T-helper 9 cell (primary cell): ENCODE results near the gene CLEC4M.
"Not testable (repeated sequence)": the region's sequence is repeated elsewhere in the genome, so short reads cannot be mapped to it uniquely, and the experiment has no call there.

ENCODE experiments used
- DNase-seq: peaks from one replicate; pipeline ENCODE4 v3.0.0-alpha.2; 2020

The CLEC4M gene

GRCh38 chr19:7742575-7742974 is 20.5 kb upstream of the CLEC4M start:
- no peak for DNase-seq

GRCh38 chr19:7742991-7743390 is 20.1 kb upstream of the CLEC4M start:
- DNase-seq, result no peak

DNA sequence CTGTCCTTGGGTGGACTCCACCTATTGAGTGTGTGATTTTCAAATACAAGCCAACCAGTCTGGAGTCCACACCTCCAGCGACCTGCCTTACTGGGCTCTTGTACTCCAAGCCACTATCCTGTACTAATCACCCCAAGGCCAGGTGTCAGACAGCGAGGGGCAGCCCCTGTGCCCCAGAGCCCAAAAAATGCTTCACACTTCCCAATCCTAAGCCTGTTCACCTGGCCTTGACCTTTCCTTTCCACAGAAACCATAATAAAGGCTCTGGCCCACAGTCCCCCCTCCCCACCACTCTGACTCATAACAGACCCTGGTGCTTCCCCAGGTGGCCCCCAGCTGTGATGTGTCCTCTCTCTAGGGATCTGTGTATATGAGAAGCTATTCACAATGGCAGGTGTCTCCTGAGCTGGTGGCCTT is 19.6 kb upstream of the CLEC4M start:
- DNase-seq, result no peak

DNA sequence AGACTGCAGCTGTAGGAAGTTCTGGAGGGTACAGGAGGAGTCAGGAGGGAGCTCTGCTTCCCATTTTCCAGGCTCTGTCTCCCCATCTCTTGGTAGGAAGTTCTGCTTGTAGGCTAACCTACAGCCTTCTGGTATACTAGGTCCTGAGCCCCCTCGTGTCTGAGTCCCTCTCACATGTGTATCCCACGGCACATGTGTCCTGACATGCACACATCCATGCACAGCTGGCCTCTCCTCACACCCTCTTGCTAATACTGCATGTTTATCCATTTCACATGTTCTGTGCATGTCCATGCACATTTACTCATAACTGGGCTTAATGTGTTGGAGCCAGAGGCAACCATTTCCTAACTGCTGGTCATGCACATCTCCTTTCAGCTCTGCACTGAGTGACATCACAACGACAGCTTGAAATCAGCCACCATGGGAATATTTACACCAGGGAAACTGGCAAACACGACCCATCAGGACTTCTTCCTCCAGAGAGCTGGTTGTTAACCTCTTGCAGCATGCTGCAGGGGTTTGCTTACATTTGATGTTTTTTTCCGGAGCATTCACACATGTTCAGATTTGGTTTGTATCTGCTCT is 18.8 kb upstream of the CLEC4M start:
- no peak for DNase-seq

DNA sequence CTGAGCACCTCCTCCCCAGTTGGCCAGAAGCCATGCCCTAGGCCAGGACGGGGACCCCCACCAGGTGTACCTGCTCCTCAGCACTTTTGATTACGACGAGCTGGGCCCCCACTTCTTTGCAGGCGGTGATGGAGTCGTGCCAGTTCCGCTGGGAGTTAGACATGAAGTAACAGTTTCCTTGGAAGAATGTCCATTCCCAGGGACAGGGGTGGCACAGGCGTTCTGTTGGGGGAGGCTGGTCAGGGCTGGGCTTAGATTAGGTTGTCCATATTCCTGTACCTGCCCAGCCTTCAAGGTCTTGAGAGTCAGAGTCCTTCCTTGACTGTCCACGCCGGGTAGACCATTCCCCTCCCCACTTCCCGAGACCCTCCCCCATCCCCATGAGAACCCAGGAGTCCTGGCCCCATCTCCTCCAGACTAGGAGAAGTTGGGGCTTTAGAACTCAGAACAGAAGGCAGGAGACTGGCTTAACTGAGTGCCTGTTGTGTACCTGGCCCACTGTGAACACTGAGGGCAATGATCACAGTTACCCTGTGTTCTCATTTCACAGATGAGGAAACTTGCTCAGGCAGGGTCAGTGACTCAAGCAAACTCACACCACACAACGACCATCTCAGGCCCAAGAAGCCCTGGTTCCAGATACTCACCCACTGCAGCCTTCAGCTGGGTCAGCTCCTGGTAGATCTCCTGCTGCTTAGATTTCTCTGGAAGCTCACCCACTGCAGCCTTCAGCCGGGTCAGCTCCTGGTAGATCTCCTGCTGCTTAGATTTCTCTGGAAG is 18.0 kb upstream of the CLEC4M start:
- no peak for DNase-seq

DNA sequence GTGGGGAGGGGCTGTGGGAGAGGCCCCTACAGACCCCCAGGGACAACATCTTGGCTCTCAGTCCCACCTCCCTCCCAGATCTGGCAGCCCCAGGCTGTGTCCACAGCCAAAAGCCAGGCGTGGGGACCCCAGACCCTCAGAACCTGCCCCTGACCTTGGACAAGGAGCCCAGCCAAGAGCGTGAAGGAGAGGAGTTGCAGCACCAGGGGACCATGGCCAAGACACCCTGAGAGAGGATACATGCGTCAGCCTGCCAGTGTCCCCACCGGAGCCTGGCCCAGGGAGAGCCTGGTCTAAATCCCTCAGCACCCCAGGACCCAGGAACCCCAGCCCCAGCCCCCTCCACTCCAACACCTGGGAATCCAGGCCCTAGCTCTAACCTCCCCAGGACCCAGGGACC is 16.7 kb upstream of the CLEC4M start:
- DNase-seq, result not testable (repeated sequence)

- DNase-seq, result no peak
Measured at GRCh38 chr19:7746903-7747884, 15.8 kb upstream of the CLEC4M start, which contains the start of gene CD209. Gene CD209 (minus strand): TSS chr19:7747534. CDS start chr19:7747511, 23 bp downstream.

DNA sequence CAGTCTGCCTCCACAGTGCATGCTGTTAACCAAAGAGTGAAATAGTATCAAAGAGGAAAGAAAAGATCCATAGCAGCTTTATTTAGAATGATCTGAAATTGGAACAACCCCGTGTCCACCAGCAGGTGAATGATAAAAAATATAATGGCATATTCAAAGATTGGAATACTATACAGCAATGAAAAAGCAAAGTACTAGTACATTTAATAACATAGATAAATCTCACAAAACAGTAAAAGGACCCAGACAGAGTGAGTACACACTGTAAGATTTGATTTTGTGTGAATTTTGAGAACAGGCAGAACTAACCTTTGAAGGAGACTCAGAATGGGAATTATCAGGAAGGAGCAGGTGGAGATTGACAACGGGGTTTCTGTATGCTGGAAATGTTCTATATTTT is 14.9 kb upstream of the CLEC4M start:
- DNase-seq, result no peak

DNA sequence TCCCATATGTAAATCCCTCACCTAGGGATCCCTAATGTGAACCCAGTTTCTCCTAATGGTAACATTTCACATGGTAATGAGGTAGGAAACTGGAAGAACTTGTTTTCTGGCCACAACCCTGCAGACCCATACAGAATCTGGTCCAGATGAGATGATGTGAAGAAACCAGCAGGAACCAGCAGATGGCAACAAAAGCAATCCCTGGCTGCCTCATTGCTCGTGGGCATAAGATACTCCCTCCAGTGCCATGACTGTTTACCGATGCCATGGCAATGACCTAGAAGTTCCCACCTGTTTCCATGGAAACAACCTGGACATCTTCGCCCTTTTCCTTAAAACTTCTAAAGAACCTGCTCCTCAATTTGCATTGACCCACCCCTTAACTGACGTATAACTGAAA is 14.3 kb upstream of the CLEC4M start:
- DNase-seq, result no peak

DNA sequence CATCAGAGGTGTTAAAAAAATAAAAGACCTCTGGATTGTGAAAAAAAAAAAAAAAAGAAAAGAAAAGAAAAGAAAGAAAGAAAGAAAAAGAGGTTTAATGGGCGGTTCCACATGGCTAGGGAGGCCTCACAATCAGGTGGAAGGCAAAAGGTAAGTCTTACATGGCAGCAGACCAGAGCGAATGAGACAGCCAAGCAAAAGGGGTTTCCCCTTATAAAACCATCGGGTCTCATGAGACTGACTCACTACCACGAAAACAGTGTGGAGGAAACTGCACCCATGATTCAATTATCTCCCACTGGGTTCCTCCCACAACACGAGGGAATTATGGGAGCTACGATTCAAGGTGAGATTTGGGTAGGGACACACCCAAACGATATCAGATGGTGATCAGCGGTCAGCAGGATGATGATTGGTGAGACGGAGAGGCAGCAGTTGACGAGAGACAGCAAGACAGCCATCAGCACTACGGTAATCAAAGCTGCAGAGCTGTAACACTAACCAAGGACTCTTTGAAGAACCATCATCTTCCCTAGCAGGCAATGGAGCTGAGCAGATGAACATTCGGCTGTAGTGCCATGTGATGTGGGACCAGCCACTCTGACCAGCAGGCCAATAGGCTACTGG is 11.8 kb upstream of the CLEC4M start:
- DNase-seq, result no peak

DNA sequence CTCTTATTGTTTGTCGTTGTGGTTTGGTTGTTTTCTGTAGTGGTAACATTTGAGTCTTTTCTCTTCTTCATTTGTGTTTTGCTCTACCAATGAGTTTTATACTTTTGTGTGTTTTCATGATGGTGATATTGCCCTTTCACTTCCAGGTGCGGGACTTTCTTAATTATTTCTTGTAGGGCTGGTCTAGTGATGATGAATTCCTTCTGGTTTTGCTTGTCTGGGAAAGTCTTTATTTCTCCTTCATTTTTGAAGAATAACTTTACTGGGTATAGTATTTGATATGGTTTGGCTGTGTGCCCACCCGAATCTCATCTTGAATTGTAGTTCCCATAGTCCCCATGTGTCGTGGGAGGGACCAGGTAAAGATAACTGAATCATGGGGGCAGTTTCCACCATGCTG is 6.8 kb upstream of the CLEC4M start:
- DNase-seq, result no peak

GRCh38 chr19:7757358-7757757 is 5.7 kb upstream of the CLEC4M start:
- DNase-seq, result no peak

- no peak for DNase-seq
Measured at GRCh38 chr19:7759156-7759555, 3.9 kb upstream of the CLEC4M start.

DNA sequence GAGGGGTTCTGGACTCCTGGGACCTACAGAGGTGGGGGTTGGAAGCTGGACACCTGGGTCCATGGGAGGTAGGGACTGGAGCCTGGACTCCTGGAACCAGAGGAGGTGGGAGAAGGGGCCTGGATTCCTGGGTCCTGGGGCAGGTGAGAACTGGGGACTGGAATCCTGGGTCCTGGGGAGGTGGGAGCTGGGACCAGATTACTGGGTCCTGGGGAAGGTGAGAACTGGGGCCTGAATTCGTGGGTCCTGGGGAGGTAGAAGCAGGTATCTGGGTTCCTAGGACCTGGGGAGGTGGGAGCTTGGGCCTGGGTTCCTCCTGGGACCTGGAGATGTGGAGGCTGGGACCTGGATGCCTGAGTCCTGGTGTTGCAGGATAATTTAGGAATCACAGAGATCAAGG is 653 bp downstream of the CLEC4M start:
- no peak for DNase-seq

- not testable (repeated sequence) for DNase-seq
Measured at GRCh38 chr19:7764157-7764556, 1.1 kb downstream of the CLEC4M start.

DNA sequence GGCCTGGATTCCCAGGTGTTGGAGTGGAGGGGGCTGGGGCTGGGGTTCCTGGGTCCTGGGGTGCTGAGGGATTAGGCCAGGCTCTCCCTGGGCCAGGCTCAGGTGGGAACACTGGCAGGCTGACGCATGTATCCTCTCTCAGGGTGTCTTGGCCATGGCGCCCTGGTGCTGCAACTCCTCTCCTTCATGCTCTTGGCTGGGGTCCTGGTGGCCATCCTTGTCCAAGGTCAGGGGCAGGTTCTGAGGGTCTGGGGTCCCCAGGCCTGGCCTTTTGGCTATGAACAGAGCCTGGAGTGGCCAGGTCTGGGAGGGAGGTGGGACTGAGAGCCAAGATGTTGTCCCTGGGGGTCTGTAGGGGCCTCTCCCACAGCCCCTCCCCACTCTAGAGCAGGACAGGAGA is 2.0 kb downstream of the CLEC4M start:
- not testable (repeated sequence) for DNase-seq

- DNase-seq, result no peak
Measured at GRCh38 chr19:7766535-7766934, 3.5 kb downstream of the CLEC4M start.

- no peak for DNase-seq
Measured at GRCh38 chr19:7767487-7767886, 4.4 kb downstream of the CLEC4M start.

GRCh38 chr19:7769171-7769570 is 6.1 kb downstream of the CLEC4M start:
- DNase-seq, result no peak

DNA sequence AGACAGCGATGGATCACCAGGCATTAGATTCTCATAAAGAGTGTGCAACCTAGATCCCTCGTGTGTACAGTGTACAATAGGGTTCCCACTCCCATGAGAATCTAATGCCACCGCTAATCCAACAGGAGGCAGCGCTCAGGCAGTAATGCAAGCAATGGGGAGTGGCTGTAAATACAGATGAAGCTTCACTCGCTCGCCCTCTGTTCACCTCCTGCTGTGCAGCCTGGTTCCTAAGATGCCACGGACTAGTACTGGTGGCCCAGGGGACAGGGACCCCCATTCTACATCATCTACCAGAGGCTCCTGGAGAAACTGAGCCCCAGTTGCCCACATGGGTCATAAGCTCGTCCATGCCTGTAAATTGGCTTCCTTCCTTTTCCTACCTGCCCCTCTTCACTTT is 8.0 kb downstream of the CLEC4M start:
- no peak for DNase-seq

- DNase-seq, result no peak
Measured at GRCh38 chr19:7772752-7773291, 9.8 kb downstream of the CLEC4M start.

- no peak for DNase-seq
Measured at GRCh38 chr19:7773841-7774240, 10.8 kb downstream of the CLEC4M start.

DNA sequence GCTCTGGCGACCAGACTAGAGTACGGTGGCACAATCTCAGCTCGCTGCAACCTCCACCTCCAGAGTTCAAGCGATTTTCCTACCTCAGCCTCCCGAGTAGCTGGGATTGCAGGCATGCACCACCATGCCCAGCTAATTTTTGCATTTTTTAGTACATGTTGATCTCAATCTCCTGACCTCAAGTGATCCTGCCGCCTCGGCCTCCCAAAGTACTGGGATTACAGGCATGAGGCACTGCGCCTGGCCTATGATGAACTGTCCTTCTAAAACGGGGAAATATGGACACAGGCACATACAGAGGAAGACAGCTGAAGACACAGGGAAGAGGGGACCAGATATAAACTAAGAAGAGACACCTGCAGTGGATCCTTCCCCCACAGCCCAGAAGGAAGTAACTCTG is 12.7 kb downstream of the CLEC4M start:
- no peak for DNase-seq
